Esophagus muscularis mucosa (tissue), 4 donors: ENCODE measurements around the gene OR6A2. TPM values are rescaled to one million over a fixed set of nuclear protein-coding genes. Genes with fewer than 3 reads are reported as not detected.
"Not testable (repeated sequence)": the region's sequence is repeated elsewhere in the genome, so short reads cannot be mapped to it uniquely, and the experiment has no call there.

ENCODE experiments used
- DNase-seq: peaks from one replicate; pipeline ENCODE4 v3.0.0-alpha.2; 2017; ENCODE audit errors: extremely low spot score
- H3K27ac ChIP-seq, 4 donors: fragments of 200-600 bp; sonication (generic); replicated peaks in 1 of 4; 1 replicate in 3 of 4; 2 replicates in 1 of 4; pipeline ENCODE4 v1.5.1; 2016 to 2019; ENCODE audit warnings: mild to moderate bottlenecking in 1 of 4
- H3K27me3 ChIP-seq, 4 donors: fragments of 200-600 bp; sonication (generic); one replicate each; pipeline versions ENCODE4 v1.5.1 to v1.6.0; 2016 to 2019
- H3K36me3 ChIP-seq, 4 donors: fragments of 200-600 bp; sonication (generic); one replicate each; pipeline ENCODE4 v1.5.1; 2016 to 2019
- H3K4me1 ChIP-seq, 4 donors: fragments of 200-600 bp; sonication (generic); one replicate each; pipeline ENCODE4 v1.5.1; 2016 to 2019
- H3K4me3 ChIP-seq, 4 donors: fragments of 200-600 bp; sonication (generic); 1 replicate in 2 of 4; 2 replicates in 2 of 4; pipeline ENCODE4 v1.5.1; 2016 to 2019; ENCODE audit warnings: mild to moderate bottlenecking in 4 of 4, moderate library complexity in 1 of 4
- H3K9me3 ChIP-seq, 4 donors: fragments of 200-600 bp; sonication (generic); 1 replicate in 3 of 4; 2 replicates in 1 of 4; pipeline ENCODE4 v1.5.1; 2016 to 2019
- EP300 ChIP-seq: sonication (generic); formaldehyde crosslinking; IDR thresholded peaks from one replicate; pipeline ENCODE4 v1.6.1; 2017; ENCODE audit warnings: antibody characterized with exemption
- POLR2A ChIP-seq: fragments of 450-650 bp; IDR thresholded peaks from one replicate; pipeline ENCODE4 v1.6.1; 2017; ENCODE audit warnings: antibody characterized with exemption, moderate library complexity, mild to moderate bottlenecking, low read depth
- POLR2AphosphoS5 ChIP-seq, 2 donors: sonication (generic); formaldehyde crosslinking; IDR thresholded peaks; one replicate each; pipeline ENCODE4 v1.6.1; 2017; ENCODE audit warnings: antibody characterized with exemption in 2 of 2
- WGBS: methylation state at CpG from one replicate; pipeline ENCODE4 v1.1.5; 2018; 5-methylcytosine and 5-hydroxymethylcytosine counted together
- intact Hi-C: fragments of 100-400 bp; cut with DNase I; formaldehyde crosslinking; loops from one replicate; pipeline ENCODE4 v1.15.1; 2023
- total RNA-seq, 4 donors: library from RNA; depleted of rRNA; stranded (reverse); fragments of >200 nt; gene quantifications; one replicate each; pipeline versions ENCODE4 v1.1.0 to v1.2.1, GENCODE V29; 2016
- TF ChIP-seq, protein P1 (sequence below), 3 experiments: fragments of 200-600 bp in 2 of 3; fragments of 450-650 bp in 1 of 3; sonication (generic) in 2 of 3; IDR thresholded peaks; one replicate each; pipeline ENCODE4 v1.5.1; 2017 to 2019; ENCODE audit warnings: antibody characterized with exemption in 3 of 3, mild to moderate bottlenecking in 2 of 3, moderate library complexity in 1 of 3

The OR6A2 gene
- total RNA-seq, 4 donors from 2014 or later = 0.06 TPM; not detected in 3

DNA sequence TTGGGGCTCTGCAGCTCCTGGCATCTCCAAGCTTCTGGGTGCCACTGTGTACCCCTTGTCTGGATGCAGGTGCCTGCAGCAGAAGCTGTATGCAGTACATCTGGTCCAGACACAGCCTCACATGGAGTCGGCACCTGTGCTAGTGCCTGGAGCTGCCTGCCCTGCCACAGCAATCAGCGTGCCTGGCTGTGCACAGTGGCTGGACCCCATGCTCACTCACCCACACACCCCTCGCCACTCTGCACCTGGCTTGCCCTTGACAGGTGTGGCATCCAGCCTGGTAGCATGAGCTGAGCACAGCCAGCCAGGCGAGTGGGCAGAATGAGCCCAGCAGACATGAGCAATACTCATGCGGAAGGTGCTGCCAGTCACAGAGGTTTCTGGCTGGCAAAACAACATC, 19.5 kb upstream of the OR6A2 start:
- intact Hi-C loops = no loop called here
- H3K36me3 ChIP-seq = no peaks in the 10 kb centered on the region
- 80% methylated on average over 5 of the region's 5 CpGs for WGBS
- H3K27me3 ChIP-seq = no peaks in the 10 kb centered on the region
- H3K27ac ChIP-seq = no peak overlapping the region
- H3K4me1 ChIP-seq = no peaks in the 10 kb centered on the region
- no peak overlapping the region for H3K4me3 ChIP-seq
- DNase-seq = no peak
- no peaks in the 10 kb centered on the region for H3K9me3 ChIP-seq
- TF ChIP-seq POLR2A = no peak
- TF ChIP-seq, protein P1, sequence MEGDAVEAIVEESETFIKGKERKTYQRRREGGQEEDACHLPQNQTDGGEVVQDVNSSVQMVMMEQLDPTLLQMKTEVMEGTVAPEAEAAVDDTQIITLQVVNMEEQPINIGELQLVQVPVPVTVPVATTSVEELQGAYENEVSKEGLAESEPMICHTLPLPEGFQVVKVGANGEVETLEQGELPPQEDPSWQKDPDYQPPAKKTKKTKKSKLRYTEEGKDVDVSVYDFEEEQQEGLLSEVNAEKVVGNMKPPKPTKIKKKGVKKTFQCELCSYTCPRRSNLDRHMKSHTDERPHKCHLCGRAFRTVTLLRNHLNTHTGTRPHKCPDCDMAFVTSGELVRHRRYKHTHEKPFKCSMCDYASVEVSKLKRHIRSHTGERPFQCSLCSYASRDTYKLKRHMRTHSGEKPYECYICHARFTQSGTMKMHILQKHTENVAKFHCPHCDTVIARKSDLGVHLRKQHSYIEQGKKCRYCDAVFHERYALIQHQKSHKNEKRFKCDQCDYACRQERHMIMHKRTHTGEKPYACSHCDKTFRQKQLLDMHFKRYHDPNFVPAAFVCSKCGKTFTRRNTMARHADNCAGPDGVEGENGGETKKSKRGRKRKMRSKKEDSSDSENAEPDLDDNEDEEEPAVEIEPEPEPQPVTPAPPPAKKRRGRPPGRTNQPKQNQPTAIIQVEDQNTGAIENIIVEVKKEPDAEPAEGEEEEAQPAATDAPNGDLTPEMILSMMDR (IDR thresholded peaks at IDR 0.05) = no peak
- no peak for TF ChIP-seq EP300
- no peak for TF ChIP-seq POLR2AphosphoS5 (IDR thresholded peaks at IDR 0.05)

DNA sequence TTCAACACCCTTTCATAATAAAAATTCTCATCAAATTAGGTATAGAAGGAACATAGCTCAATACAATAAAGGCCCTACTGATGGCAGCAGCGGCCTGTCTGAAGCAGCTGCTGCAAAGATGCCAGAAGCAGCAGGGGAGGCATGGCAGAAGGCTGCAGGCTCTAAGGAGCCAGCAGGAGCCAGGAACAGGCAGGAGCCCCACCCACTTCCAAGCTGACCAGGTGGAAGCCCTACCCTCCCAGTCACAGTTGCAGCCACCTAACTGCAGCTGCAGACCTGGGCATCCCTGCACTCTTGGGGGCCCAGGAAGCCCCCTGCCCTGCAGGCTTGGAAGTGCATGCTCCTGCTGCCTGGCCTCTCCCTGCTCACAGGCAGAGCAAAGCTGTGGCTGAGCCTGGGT, 18.2 kb upstream of the OR6A2 start:
- no peaks in the 10 kb centered on the region for H3K36me3 ChIP-seq
- DNase-seq = no peak
- H3K27me3 ChIP-seq = peaks cover 0 to 12% (median 0%) of the 10 kb centered on the region in 4 donors
- H3K27ac ChIP-seq = no peak overlapping the region
- no peak overlapping the region for H3K4me3 ChIP-seq
- no peaks in the 10 kb centered on the region for H3K4me1 ChIP-seq
- WGBS = 57% methylated on average over 1 of the region's 1 CpG
- TF ChIP-seq, protein P1 (IDR thresholded peaks at IDR 0.05) = no peak
- TF ChIP-seq POLR2AphosphoS5 (IDR thresholded peaks at IDR 0.05) (no peak), POLR2A (no peak), EP300 (no peak)
- intact Hi-C loops = no loop called here
- no peaks in the 10 kb centered on the region for H3K9me3 ChIP-seq

DNA sequence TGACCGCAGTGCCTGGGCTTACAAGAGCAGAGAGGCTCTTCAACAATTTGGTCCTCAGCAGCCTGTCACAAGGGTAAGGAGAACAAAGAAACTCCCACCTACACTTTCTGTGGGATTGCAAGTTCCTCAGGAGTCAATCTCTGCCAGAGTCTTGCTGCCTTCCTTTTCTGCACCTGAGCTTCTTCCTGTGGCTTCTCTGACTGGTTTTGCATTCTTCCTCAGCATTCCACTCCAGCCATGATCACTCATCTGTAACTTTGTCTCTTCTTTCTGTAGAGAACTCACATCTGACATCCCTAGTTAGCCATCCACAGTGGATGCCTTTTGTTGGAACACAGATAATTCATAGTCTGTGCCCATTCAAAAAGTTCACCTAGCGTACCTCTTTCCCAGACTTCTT, 14.2 kb upstream of the OR6A2 start:
- no peak for DNase-seq
- WGBS = 88% methylated on average over 1 of the region's 2 CpGs
- intact Hi-C loops = no loop called here

DNA sequence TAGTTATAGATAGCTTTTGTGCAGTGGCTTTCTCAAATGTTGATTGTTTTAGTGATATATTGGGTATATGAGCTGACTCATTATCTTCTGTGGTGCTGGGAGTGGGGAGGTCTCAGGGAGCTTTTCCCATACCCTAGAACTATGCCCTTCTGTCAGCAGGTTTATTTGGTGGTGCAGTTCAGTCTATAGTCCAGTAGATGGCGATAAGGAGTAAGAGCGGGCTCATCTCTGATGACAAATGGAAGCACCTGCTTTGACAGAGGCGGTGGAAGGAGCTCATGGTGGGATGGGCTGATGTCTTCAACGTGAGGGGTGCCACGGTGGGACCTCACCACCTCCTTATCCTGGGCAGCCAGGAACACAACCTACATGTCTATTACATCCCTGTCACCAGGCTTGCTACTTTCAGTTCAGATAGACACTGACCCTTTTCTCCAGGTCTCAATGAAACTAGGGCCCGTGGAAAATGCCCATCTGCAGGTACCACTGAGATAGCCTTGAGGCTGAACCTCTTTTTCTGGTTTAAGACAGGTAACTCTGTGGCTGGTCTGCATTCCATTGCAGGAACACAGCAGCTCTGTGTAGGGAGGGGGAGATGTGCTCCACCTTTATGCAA, 13.0 kb upstream of the OR6A2 start:
- H3K36me3 ChIP-seq = no peaks in the 10 kb centered on the region
- no peak for TF ChIP-seq EP300
- TF ChIP-seq, protein P1 (IDR thresholded peaks at IDR 0.05) = peak; percentile 65 to 90 (median 74)
- TF ChIP-seq POLR2A = no peak
- no peak for TF ChIP-seq POLR2AphosphoS5 (IDR thresholded peaks at IDR 0.05)
- no peaks in the 10 kb centered on the region for H3K9me3 ChIP-seq
- no peak overlapping the region for H3K4me3 ChIP-seq
- no peak overlapping the region for H3K27ac ChIP-seq
- no peak for DNase-seq
- no peaks in the 10 kb centered on the region for H3K4me1 ChIP-seq
- 26% methylated on average over 6 of the region's 6 CpGs for WGBS
- intact Hi-C loops = no loop called here
- peaks cover 0 to 26% (median 0%) of the 10 kb centered on the region in 4 donors for H3K27me3 ChIP-seq

More for the DNA sequence above, 14.2 kb upstream of the OR6A2 start:
- H3K27me3 ChIP-seq = peaks cover 0 to 26% (median 0%) of the 10 kb centered on the region in 4 donors
- no peak overlapping the region for H3K4me3 ChIP-seq
- H3K36me3 ChIP-seq = no peaks in the 10 kb centered on the region
- H3K4me1 ChIP-seq = no peaks in the 10 kb centered on the region
- H3K9me3 ChIP-seq = no peaks in the 10 kb centered on the region
- H3K27ac ChIP-seq = no peak overlapping the region
- TF ChIP-seq POLR2A (no peak), EP300 (no peak), POLR2AphosphoS5 (IDR thresholded peaks at IDR 0.05) (no peak)

DNA sequence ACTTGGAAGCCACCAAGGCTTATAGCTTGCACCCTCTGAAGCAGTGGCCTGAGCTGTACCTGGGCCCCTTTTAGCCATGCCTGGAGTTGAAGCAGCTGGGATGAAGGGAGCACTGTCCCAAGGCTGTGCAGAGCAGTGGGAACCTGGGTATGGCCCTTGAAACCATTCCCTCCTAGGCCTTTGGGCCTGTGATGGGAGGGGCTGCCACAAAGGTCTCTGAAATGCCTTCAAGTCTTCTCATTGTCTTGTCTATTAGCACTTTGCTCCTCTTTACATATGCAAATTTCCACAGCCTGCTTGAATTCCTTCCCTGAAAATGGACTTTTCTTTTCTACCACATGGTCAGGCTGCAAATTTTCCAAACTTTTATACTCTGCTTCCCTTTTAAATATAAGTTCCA, 1.6 kb upstream of the OR6A2 start:
- H3K4me3 ChIP-seq, H3K27ac ChIP-seq, DNase-seq, H3K36me3 ChIP-seq, H3K4me1 ChIP-seq, H3K27me3 ChIP-seq, intact Hi-C loops: not testable (repeated sequence)
- H3K9me3 ChIP-seq = peaks cover 0 to 13% (median 5%) of the 10 kb centered on the region in 4 donors

DNA sequence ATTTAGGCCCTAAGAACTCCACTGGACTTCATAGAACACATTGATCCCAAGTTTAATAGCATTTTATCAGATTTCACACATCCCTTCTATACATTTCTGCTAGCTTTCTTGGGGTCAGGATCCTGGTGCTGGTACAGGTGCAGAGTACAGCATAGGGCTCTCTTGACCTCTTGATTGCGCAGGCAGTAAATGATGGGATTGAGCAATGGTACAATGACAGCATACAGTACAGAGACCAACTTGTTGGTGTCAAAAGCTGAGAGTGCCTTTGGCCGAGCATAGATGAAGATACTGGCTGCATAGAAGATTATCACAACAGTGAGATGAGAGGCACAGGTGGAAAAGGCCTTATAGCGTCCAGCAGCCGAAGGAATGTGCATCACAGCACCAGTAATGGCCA, 4.8 kb downstream of the OR6A2 start:
- H3K4me3 ChIP-seq = no peak overlapping the region
- TF ChIP-seq POLR2A (no peak), EP300 (no peak), POLR2AphosphoS5 (IDR thresholded peaks at IDR 0.05) (no peak)
- TF ChIP-seq, protein P1 (IDR thresholded peaks at IDR 0.05) = no peak
- H3K4me1 ChIP-seq = no peaks in the 10 kb centered on the region
- intact Hi-C loops = no loop called here
- no peaks in the 10 kb centered on the region for H3K36me3 ChIP-seq
- no peaks in the 10 kb centered on the region for H3K27me3 ChIP-seq
- H3K27ac ChIP-seq = no peak overlapping the region
- no peaks in the 10 kb centered on the region for H3K9me3 ChIP-seq
- WGBS = 90% methylated on average over 4 of the region's 4 CpGs
- no peak for DNase-seq
